Measurements from ENCODE around the gene BLNK. TPM values are rescaled to one million over a fixed set of nuclear protein-coding genes. Genes with fewer than 3 reads are reported as not detected.

Gene BLNK
- total and polyA plus RNA-seq, 9 of the 15 experiments (the other 6 are each of a cell fraction or from before 2014, with no cell fraction given) = not detected

- in situ Hi-C loops (cut with MboI) = loop anchor here (10.0 kb wide), 1 partner anchor 285 kb away; no protein-coding TSS in a partner anchor
- FAIRE-seq (no peak), DNase-seq (ENCODE audit: extremely low read depth in 1 of 4, low spot score in 3 of 4) (no peak), ATAC-seq (no peak)
- no peaks in the 10 kb centered on the region for H3K9me3 ChIP-seq (replicated peaks; ENCODE audit: control insufficient read depth, insufficient read depth, low read depth, low read length)
- H3K4me1 ChIP-seq (replicated peaks in 1 of 2; ENCODE audit: control insufficient read depth in 2 of 2, insufficient read depth in 2 of 2, low read length in 2 of 2) = no peaks in the 10 kb centered on the region
- H3K4me2 ChIP-seq (ENCODE audit: insufficient read depth, low read length) = no peak overlapping the region
- peaks cover 0 to 15% of the 10 kb centered on the region in 2 experiments; a peak in 3 of 5 replicates for H3K27me3 ChIP-seq (ENCODE audit: control insufficient read depth in 2 of 2, insufficient read depth in 2 of 2, low read length in 2 of 2)
- no peak overlapping the region for H2AFZ ChIP-seq (ENCODE audit: low read depth, low read length)
- BruUV-seq (replicated peaks) = no TSS peak
- ChIA-PET CTCF (ENCODE audit: low intra/inter-chr PET ratio) (interaction anchor here (0.6 kb wide), 1 partner anchor 38 kb away, joined by 3 read pairs; no protein-coding TSS in a partner anchor), POLR2A (no interaction called here)
- no peak overlapping the region for H3K9ac ChIP-seq (ENCODE audit: insufficient read depth in 1 of 2, low read depth in 2 of 2, low read length in 2 of 2)
- 3% methylated on average over 5 of the region's 5 CpGs for WGBS (ENCODE audit: insufficient coverage, low coverage, missing lambda C conversion rate)
- no peaks in the 10 kb centered on the region for H3K9me1 ChIP-seq (ENCODE audit: control insufficient read depth, insufficient read depth, low read length)
- no peaks in the 10 kb centered on the region; the same call in 1 of the 2 replicates for H4K20me1 ChIP-seq (replicated peaks; ENCODE audit: control insufficient read depth, insufficient read depth, low read length)
- no peaks in the 10 kb centered on the region for H3K79me2 ChIP-seq (ENCODE audit: control insufficient read depth, insufficient read depth, low read length)
- H3K27ac ChIP-seq (ENCODE audit: extremely low read depth, low read depth, low read length) = no peak overlapping the region
- intact Hi-C loops (cut with micrococcal nuclease) = no loop called here
- no peak overlapping the region for H3K4me3 ChIP-seq
- H3K36me3 ChIP-seq (ENCODE audit: control insufficient read depth, insufficient read depth, low read length) = no peaks in the 10 kb centered on the region
- TF ChIP-seq NCOR1 (IDR thresholded peaks at IDR 0.05) = no peak
- no peak for TF ChIP-seq ZNF3 (CRISPR knock-in tag; IDR thresholded peaks at IDR 0.05)
- no peak for TF ChIP-seq SRF (CRISPR knock-in tag; IDR thresholded peaks at IDR 0.05)
- TF ChIP-seq MYNN (IDR thresholded peaks at IDR 0.05) = no peak
- TF ChIP-seq MYNN (CRISPR knock-in tag; IDR thresholded peaks at IDR 0.05) = no peak
- no peak for TF ChIP-seq TFAP4 (CRISPR knock-in tag; IDR thresholded peaks at IDR 0.05; ENCODE audit: borderline replicate concordance)
- TF ChIP-seq PRPF4 (IDR thresholded peaks at IDR 0.05; ENCODE audit: insufficient read depth, low read depth, low read length, poor library complexity, severe bottlenecking) = no peak
- no peak for TF ChIP-seq CHCHD3 (CRISPR knock-in tag; IDR thresholded peaks at IDR 0.05)
- TF ChIP-seq, protein P1, sequence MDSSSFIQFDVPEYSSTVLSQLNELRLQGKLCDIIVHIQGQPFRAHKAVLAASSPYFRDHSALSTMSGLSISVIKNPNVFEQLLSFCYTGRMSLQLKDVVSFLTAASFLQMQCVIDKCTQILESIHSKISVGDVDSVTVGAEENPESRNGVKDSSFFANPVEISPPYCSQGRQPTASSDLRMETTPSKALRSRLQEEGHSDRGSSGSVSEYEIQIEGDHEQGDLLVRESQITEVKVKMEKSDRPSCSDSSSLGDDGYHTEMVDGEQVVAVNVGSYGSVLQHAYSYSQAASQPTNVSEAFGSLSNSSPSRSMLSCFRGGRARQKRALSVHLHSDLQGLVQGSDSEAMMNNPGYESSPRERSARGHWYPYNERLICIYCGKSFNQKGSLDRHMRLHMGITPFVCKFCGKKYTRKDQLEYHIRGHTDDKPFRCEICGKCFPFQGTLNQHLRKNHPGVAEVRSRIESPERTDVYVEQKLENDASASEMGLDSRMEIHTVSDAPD (CRISPR knock-in tag; IDR thresholded peaks at IDR 0.05) = no peak
- TF ChIP-seq HSF4 (CRISPR knock-in tag; IDR thresholded peaks at IDR 0.05; ENCODE audit: borderline replicate concordance) = no peak
- no peak for TF ChIP-seq ZNF518B (CRISPR knock-in tag; IDR thresholded peaks at IDR 0.05)
- TF ChIP-seq, protein P2, sequence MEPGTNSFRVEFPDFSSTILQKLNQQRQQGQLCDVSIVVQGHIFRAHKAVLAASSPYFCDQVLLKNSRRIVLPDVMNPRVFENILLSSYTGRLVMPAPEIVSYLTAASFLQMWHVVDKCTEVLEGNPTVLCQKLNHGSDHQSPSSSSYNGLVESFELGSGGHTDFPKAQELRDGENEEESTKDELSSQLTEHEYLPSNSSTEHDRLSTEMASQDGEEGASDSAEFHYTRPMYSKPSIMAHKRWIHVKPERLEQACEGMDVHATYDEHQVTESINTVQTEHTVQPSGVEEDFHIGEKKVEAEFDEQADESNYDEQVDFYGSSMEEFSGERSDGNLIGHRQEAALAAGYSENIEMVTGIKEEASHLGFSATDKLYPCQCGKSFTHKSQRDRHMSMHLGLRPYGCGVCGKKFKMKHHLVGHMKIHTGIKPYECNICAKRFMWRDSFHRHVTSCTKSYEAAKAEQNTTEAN (CRISPR knock-in tag; IDR thresholded peaks at IDR 0.05) = no peak
- no peak for TF ChIP-seq ZKSCAN8 (CRISPR knock-in tag; IDR thresholded peaks at IDR 0.05)
- no peak for TF ChIP-seq FOXM1 (IDR thresholded peaks at IDR 0.05; ENCODE audit: low read depth)
- no peak for TF ChIP-seq FOXM1 (CRISPR knock-in tag; IDR thresholded peaks at IDR 0.05; ENCODE audit: low read depth)
- no peak for TF ChIP-seq TAF9B (IDR thresholded peaks at IDR 0.05; ENCODE audit: partially characterized antibody)
- no peak for TF ChIP-seq FOSL1 (tag; conservative IDR thresholded peaks at IDR 0.05)
These were observed 28.0 kb upstream of the BLNK start for GRCh38 chr10:96299383-96299782.

All from K562 (cell line).